Panc1 (cell line): ENCODE results near the gene SIGLEC5.

Source experiments
- CTCF ChIP-seq: fragments of 450-650 bp; IDR thresholded peaks from 2 replicates; pipeline ENCODE4 v1.5.1; 2017; ENCODE audit warnings: mild to moderate bottlenecking
- TCF7L2 ChIP-seq: IDR thresholded peaks from 2 replicates; pipeline ENCODE4 v1.6.1; 2011; ENCODE audit warnings: mild to moderate bottlenecking, low read depth, low read length, inconsistent platforms

- TF ChIP-seq CTCF (no peak), TCF7L2 (no peak)
Observed at GRCh38 chr19:51621178-51621577, 9.0 kb downstream of the SIGLEC5 start.
